Smooth muscle cell (in vitro differentiated cells): ENCODE measurements around the gene EML4. TPM values are rescaled to one million over a fixed set of nuclear protein-coding genes. Genes with fewer than 3 reads are reported as not detected.
"Not testable (repeated sequence)": the region's sequence is repeated elsewhere in the genome, so short reads cannot be mapped to it uniquely, and the experiment has no call there.

Source experiments
- DNase-seq: peaks from one replicate; lab custom pipeline; 2025; ENCODE audit not compliant: unreplicated experiment; lab: John Stamatoyannopoulos, UW
- H2AFZ ChIP-seq: fragments of 200-600 bp; sonication (generic); 2 replicates; pipeline ENCODE4 v1.6.0; 2016; ENCODE audit warnings: antibody characterized with exemption, low read depth, mild to moderate bottlenecking
- H3F3A ChIP-seq: fragments of 200-600 bp; sonication (generic); 2 replicates; pipeline ENCODE4 v1.6.0; 2017; ENCODE audit warnings: antibody characterized with exemption, low read depth
- H3K27ac ChIP-seq: fragments of 200-600 bp; sonication (generic); 2 replicates; pipeline ENCODE4 v1.5.1; 2016; ENCODE audit warnings: low read depth, mild to moderate bottlenecking
- H3K27me3 ChIP-seq: fragments of 200-600 bp; sonication (generic); 2 replicates; pipeline ENCODE4 v1.6.1; 2016; ENCODE audit warnings: low read depth, mild to moderate bottlenecking
- H3K36me3 ChIP-seq: fragments of 200-600 bp; sonication (generic); 2 replicates; pipeline ENCODE4 v1.5.1; 2016; ENCODE audit warnings: low read depth
- H3K4me1 ChIP-seq: fragments of 200-600 bp; sonication (generic); 2 replicates; pipeline ENCODE4 v1.5.1; 2016; ENCODE audit warnings: low read depth
- H3K4me2 ChIP-seq: fragments of 200-600 bp; sonication (generic); 2 replicates; pipeline ENCODE4 v1.6.0; 2016; ENCODE audit warnings: mild to moderate bottlenecking
- H3K4me3 ChIP-seq: fragments of 200-600 bp; sonication (generic); 2 replicates; pipeline ENCODE4 v1.5.1; 2016; ENCODE audit warnings: mild to moderate bottlenecking
- H3K79me2 ChIP-seq: fragments of 200-600 bp; sonication (generic); 2 replicates; pipeline ENCODE4 v1.6.0; 2016; ENCODE audit warnings: low read depth, mild to moderate bottlenecking
- H3K9ac ChIP-seq: fragments of 200-600 bp; sonication (generic); 2 replicates; pipeline ENCODE4 v1.6.0; 2016; ENCODE audit warnings: low read depth
- H3K9me3 ChIP-seq: fragments of 200-600 bp; sonication (generic); replicated peaks from 2 replicates; pipeline ENCODE4 v1.5.1; 2016; ENCODE audit warnings: low read depth
- H4K20me1 ChIP-seq: fragments of 200-600 bp; sonication (generic); 2 replicates; pipeline ENCODE4 v1.6.0; 2016; ENCODE audit warnings: low read depth
- CTCF ChIP-seq: fragments of 200-600 bp; sonication (generic); IDR thresholded peaks from 2 replicates; pipeline ENCODE4 v1.5.1; 2017; ENCODE audit warnings: borderline replicate concordance, mild to moderate bottlenecking, antibody characterized with exemption; ENCODE audit not compliant: insufficient read depth, poor library complexity, severe bottlenecking
- WGBS: methylation state at CpG from one replicate; pipeline ENCODE4 v1.1.7; 2016; ENCODE audit warnings: low lambda C conversion rate; 5-methylcytosine and 5-hydroxymethylcytosine counted together
- polyA plus RNA-seq: library from polyadenylated mRNA; unstranded; fragments of >200 nt; fragmentation: Nextera tagmentation; extraction: Ambion mirVana; gene quantifications from 2 replicates; pipeline ENCODE4 v1.2.1, GENCODE V29; 2016
- total RNA-seq: library from RNA; depleted of rRNA; stranded (reverse); fragments of >200 nt; gene quantifications from 2 replicates; pipeline ENCODE4 v1.2.3, GENCODE V29; 2014

Gene EML4
- total and polyA plus RNA-seq, 2 experiments from 2014 or later = 33.6 to 46.2 TPM

- no peak for TF ChIP-seq CTCF
- Histone ChIP-seq H4K20me1 (no peaks in the 10 kb centered on the region), H2AFZ (no peak overlapping the region), H3K36me3 (peaks cover 10% of the 10 kb centered on the region), H3K9me3 (no peaks in the 10 kb centered on the region), H3K4me1 (no peaks in the 10 kb centered on the region), H3K27me3 (no peaks in the 10 kb centered on the region), H3K27ac (peak overlapping the region; percentile 17), H3K4me2 (no peak overlapping the region), H3K4me3 (no peak overlapping the region), H3K9ac (no peak overlapping the region), H3K79me2 (peaks cover 1% of the 10 kb centered on the region), H3F3A (peaks cover 5% of the 10 kb centered on the region)
- no peak for DNase-seq
- WGBS = 89% methylated on average over 9 of the region's 9 CpGs
Observed at GRCh38 chr2:42331569-42332284, 162.6 kb downstream of the EML4 start.

- DNase-seq = no peak
- Histone ChIP-seq H3K4me3 (no peak overlapping the region), H3K27ac (no peak overlapping the region), H3K4me1 (no peaks in the 10 kb centered on the region), H3K9me3 (no peaks in the 10 kb centered on the region), H3F3A (peaks cover 5% of the 10 kb centered on the region), H3K36me3 (peaks cover 10% of the 10 kb centered on the region), H3K79me2 (peaks cover 5% of the 10 kb centered on the region), H3K27me3 (no peaks in the 10 kb centered on the region), H3K4me2 (no peak overlapping the region), H3K9ac (no peak overlapping the region), H2AFZ (no peak overlapping the region), H4K20me1 (no peaks in the 10 kb centered on the region)
- no peak for TF ChIP-seq CTCF
- WGBS = 95% methylated on average over 4 of the region's 4 CpGs
Observed at GRCh38 chr2:42332575-42332974, 163.4 kb downstream of the EML4 start.

DNA sequence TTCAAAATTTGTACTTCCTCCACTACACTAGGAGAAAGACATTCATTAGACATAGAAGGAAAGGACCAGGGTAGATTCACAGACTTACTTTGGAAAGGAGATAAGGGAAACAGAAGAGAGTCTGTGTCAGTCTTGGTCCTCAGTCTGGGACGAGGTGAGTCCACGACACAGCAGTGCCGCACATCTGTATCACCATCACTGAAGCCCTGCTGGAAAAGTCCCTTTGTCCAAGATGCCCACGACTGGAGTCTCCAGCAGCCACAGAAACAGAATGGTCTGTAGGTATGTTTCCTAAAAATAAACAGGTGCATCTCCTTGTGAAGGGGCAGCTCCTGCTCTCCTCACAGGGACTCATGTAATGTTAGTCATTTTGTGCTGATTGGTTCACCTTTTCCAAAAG lies 164.4 kb downstream of the EML4 start:
- H3K9me3 ChIP-seq = no peaks in the 10 kb centered on the region
- peaks cover 5% of the 10 kb centered on the region for H3F3A ChIP-seq
- H3K4me2 ChIP-seq = no peak overlapping the region
- no peak overlapping the region for H3K27ac ChIP-seq
- H3K27me3 ChIP-seq = no peaks in the 10 kb centered on the region
- WGBS = 97% methylated on average over 4 of the region's 4 CpGs
- no peak overlapping the region for H3K9ac ChIP-seq
- no peak for TF ChIP-seq CTCF
- no peak overlapping the region for H3K4me3 ChIP-seq
- DNase-seq = no peak
- peaks cover 5% of the 10 kb centered on the region for H3K79me2 ChIP-seq
- H3K36me3 ChIP-seq = peaks cover 10% of the 10 kb centered on the region
- no peaks in the 10 kb centered on the region for H4K20me1 ChIP-seq
- no peak overlapping the region for H2AFZ ChIP-seq
- no peaks in the 10 kb centered on the region for H3K4me1 ChIP-seq

GRCh38 chr2:42334220-42334619 lies 165.1 kb downstream of the EML4 start:
- Histone ChIP-seq H3K9ac (no peak overlapping the region), H3K4me3 (no peak overlapping the region), H4K20me1 (no peaks in the 10 kb centered on the region), H3K9me3 (no peaks in the 10 kb centered on the region), H3K4me2 (no peak overlapping the region), H3K79me2 (peaks cover 5% of the 10 kb centered on the region), H2AFZ (no peak overlapping the region), H3K4me1 (no peaks in the 10 kb centered on the region), H3K27me3 (no peaks in the 10 kb centered on the region), H3F3A (peaks cover 5% of the 10 kb centered on the region), H3K36me3 (peaks cover 10% of the 10 kb centered on the region), H3K27ac (no peak overlapping the region)
- WGBS = 92% methylated on average over 3 of the region's 3 CpGs
- no peak for TF ChIP-seq CTCF
- no peak for DNase-seq

DNA sequence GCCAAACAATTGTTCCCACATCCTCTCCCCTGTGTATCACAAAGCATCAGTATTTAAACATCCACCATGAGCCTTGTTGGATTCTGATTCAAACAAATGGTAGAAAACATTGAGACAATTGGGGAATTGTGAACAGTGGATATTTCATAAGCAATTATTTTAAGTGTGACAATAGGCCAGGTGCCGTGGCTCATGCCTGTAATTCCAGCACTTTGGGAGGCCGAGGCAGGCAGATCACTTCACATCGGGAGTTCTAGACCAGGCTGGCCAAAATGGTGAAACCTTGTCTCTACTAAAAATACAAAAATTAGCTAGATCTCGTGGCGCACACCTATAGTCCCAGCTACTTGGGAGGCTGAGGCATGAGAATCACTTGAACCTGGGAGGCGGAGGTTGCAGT lies 165.7 kb downstream of the EML4 start:
- H4K20me1 ChIP-seq, H3K9me3 ChIP-seq, H3K4me1 ChIP-seq, H3K36me3 ChIP-seq, H3K79me2 ChIP-seq, H2AFZ ChIP-seq, H3K27ac ChIP-seq, H3K4me2 ChIP-seq, H3K4me3 ChIP-seq, H3K9ac ChIP-seq, DNase-seq, H3F3A ChIP-seq, H3K27me3 ChIP-seq: not testable (repeated sequence)
- WGBS = 97% methylated on average over 6 of the region's 6 CpGs
